G401 (cell line): Measurements from ENCODE around the gene SLC7A10. TPM values are rescaled to one million over a fixed set of nuclear protein-coding genes. Genes with fewer than 3 reads are reported as not detected.
"Not testable (repeated sequence)": the region's sequence is repeated elsewhere in the genome, so short reads cannot be mapped to it uniquely, and the experiment has no call there.

Experiments
- DNase-seq: peaks from one replicate; pipeline ENCODE4 v3.0.0-alpha.2; 2015; ENCODE audit warnings: low spot score
- in situ Hi-C: cut with HindIII; loops from 2 replicates; pipeline ENCODE4 v1.10.0; 2016; ENCODE audit warnings: low sequenced_read_pairs, mixed read lengths
- total RNA-seq: library from RNA; depleted of rRNA; stranded (reverse); fragments of >200 nt; shearing (Covaris generic); gene quantifications from 2 replicates; pipeline ENCODE4 v1.2.3, GENCODE V29; 2014

Gene SLC7A10
- total RNA-seq, 1 experiment from 2014 or later, result not detected

DNA sequence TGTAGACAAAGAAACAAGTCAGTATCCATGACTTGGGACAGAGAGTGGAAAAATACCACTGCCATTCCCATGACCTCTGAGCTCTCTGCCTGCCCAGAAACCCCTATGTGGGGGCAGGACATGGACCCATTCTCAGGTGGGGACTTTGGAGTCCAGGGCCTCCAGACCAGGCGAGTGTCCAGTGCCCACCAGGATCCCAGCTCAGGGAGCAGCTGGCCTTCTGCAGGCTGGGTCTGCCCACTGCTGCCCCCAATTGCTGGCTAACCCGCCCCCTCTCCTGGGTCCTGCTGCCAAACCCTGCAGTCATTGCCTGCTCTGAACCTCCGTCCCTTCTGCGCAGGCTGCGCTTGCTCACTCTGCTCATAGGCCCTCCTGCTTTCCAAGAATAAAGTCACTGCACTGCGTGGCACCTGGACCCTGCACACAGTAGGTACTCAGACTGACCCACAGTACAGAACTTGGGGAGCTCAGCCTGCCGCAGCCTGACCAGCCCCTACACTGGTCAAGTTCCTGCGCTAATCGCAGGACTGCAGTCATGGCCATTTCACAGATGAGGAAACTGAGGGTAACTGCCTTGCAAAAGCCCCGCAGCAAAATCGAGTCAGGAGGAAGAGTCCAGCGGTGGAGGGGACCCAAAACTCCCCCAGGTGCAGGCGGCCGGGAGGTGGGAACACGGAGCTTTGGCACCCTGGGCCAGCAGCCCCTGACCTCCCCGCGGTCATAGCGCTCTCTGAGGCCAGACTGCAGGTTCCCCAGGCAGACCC is 774 bp downstream of the SLC7A10 start:
- DNase-seq, result no peak
- in situ Hi-C loops, result no loop called here

- DNase-seq, in situ Hi-C loops: not testable (repeated sequence)
These were observed 3.4 kb downstream of the SLC7A10 start for GRCh38 chr19:33222255-33222654.

GRCh38 chr19:33221638-33222037 is 4.0 kb downstream of the SLC7A10 start:
- in situ Hi-C loops, result no loop called here
- no peak for DNase-seq

GRCh38 chr19:33220735-33221134 is 4.9 kb downstream of the SLC7A10 start:
- in situ Hi-C loops, result no loop called here
- no peak for DNase-seq

DNA sequence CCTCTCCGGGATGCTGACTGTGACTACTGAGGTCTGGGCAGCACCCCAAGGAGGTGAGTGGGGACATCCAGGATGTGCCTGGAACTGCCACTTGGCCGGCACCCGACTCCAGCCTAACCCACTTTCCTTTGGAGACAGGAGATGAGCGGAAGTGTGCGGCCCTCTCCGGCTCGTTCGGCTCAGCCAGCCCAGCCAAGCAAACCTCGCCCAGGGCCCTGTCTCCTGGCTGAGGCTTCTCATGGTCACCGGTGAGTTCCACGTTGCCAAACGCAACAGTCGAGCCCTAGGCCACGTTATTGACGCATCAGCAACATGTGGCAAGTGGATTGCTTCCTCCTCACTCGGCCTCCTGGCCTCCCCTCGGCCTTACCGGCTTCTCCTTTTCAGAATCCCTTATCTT is 5.5 kb downstream of the SLC7A10 start:
- in situ Hi-C loops, result no loop called here
- no peak for DNase-seq

- no peak for DNase-seq
- in situ Hi-C loops, result no loop called here
These were observed 6.3 kb downstream of the SLC7A10 start for GRCh38 chr19:33219261-33219815.

- no peak for DNase-seq
- in situ Hi-C loops, result no loop called here
These were observed 7.8 kb downstream of the SLC7A10 start for GRCh38 chr19:33217881-33218280.

DNA sequence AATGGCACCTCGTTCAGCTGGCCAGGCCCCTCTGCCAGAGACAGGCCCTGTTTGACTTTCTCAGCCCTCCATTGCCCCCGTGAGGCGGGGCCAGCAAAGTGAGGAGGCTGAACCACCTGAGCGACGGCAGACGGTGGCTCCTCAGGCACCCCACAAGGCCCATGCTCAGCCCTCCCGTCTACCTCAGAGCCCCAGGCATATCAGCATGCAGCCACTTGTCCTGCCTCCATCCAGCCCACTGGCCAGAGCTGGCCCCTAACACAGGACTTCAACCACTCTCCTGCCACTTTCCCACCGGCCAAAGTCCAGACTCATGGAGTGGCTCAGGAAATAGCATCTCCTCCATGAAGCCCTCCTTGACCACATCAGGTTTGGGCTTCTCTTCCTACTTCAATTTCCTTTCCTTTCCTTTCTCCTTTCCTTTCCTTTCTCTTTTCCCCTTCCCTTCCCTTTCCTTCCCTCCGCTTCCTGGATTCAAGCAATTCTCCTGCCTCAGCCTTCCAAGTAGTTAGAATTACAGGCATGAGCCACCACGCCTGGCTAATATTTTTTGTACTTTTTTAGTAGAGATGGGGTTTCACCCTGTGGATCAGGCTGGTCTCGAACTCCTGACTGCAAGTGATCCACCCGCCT is 9.3 kb downstream of the SLC7A10 start:
- no peak for DNase-seq
- in situ Hi-C loops, result no loop called here

DNA sequence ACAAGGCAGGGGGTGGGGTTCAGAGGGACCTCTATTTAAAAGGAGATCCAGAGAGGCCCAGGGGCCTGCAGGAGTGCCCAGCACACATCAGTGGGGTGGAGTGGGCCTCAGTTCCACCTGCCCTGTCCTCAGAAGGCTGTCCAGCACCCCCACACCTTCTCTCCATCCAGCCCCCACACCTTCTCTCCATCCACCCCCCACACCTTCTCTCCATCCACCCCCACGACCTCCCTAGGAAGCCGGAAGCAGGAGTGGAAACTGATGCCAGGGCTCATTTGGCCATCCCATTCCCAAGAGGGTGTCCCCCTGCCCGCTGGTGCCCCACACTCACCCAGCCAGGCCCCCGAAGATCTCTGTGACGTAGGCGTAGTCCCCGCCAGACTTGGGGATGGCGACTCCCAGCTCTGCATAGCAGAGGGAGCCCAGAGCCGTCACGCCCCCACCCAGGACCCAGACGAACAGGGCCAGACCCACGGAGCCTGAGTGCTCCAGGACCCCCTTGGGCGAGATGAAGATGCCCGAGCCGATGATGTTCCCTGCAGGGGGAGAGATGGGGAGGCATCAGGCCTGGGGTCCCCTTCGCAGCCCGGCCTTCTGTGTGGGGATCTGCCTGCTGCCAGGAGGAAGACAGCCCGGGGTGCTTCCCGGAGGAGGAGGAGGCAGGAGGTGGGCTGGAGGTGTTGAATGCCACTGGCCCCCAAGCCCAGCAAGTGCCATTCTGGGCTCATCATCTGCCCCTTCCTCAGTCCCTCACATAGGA is 10.0 kb downstream of the SLC7A10 start:
- DNase-seq, result no peak
- in situ Hi-C loops, result no loop called here

- DNase-seq, result peak; percentile 17
These were observed 11.1 kb downstream of the SLC7A10 start for GRCh38 chr19:33214596-33214995.

GRCh38 chr19:33212436-33213172 is 13.0 kb downstream of the SLC7A10 start:
- in situ Hi-C loops, result no loop called here

More at GRCh38 chr19:33214596-33214995, 11.1 kb downstream of the SLC7A10 start:
- in situ Hi-C loops, result no loop called here

GRCh38 chr19:33211794-33212435 is 13.7 kb downstream of the SLC7A10 start:
- in situ Hi-C loops, result no loop called here
- DNase-seq, result no peak

More at GRCh38 chr19:33212436-33213172, 13.0 kb downstream of the SLC7A10 start:
- no peak for DNase-seq

DNA sequence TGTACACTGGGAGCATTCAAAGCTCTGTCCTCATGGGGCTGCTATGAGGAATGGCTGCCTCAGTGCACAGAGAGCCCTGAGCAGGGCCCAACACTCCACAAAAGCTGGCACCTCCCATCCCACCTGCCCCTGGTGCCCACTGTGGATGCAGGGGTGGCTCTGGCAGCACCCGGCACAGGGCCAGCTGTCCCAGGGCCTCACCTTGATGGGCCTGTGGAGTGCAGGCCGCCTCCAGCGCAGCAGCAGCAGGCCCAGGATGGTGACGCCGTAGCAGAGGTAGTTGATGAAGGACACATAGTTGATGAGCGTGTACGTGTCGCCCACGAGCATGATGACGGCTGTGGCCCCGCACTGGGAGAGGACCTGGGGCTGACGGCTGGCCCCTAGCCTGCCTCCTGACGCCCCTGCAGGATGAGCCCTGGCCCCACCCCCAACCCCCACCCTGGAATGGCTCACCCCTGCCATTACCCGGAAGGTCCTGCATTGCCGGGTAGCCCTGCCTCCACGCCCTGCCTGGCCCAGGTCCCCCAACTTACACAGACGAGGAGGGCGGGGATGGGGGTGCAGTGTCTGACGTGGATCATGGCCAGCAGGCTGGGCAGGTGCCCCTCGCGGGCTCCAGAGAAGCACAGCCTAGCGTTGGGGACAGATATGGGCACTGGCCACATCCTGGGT is 15.2 kb downstream of the SLC7A10 start:
- in situ Hi-C loops, result no loop called here
- no peak for DNase-seq

- DNase-seq, in situ Hi-C loops: not testable (repeated sequence)
These were observed 15.8 kb downstream of the SLC7A10 start for GRCh38 chr19:33209850-33210230.

DNA sequence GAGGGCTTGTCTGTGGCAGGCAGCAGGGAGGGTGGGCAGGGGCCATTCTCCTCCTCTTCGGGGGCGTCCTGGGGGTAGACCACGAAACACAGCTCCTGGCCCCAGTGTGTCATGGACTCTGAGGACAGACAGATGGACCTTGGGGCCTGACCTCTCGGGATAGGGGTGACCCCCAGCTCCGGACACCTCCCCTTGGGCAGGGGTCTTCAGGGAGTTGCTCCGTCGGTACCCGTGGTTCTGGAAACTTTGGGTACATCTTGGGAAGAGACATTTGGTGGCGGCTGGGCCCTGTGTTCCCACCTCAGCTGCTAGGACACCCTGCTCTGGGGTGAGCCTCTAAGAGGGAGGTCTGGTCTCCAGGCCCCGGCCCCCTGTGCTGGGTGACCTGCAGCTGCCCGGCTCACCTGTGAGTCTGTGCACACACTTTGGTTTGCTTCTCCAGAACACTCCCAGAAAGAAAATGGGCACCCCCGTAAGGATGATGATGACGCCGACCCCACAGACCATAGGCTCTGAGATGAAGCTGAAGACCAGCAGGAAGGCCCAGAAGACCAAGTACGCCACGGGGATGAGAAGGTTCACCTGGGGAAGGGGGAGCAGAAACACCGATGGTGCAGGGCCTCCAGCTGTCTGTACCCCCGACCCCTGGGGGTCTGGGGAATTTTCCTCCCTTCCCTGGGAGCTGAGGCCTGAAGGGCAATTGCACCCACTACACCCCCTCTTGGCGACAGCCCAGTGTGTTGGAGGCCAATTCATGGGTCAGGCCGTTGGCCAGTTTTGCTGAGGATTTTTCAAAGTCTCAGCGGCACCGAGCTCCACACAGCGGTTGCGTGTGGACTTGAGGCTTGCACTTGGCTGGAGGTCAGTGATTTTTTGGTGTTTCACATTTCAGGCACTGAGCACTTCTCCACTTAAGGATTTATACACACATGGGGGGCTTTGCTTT is 16.5 kb downstream of the SLC7A10 start:
- in situ Hi-C loops, result no loop called here
- DNase-seq, result peak; percentile 5

DNA sequence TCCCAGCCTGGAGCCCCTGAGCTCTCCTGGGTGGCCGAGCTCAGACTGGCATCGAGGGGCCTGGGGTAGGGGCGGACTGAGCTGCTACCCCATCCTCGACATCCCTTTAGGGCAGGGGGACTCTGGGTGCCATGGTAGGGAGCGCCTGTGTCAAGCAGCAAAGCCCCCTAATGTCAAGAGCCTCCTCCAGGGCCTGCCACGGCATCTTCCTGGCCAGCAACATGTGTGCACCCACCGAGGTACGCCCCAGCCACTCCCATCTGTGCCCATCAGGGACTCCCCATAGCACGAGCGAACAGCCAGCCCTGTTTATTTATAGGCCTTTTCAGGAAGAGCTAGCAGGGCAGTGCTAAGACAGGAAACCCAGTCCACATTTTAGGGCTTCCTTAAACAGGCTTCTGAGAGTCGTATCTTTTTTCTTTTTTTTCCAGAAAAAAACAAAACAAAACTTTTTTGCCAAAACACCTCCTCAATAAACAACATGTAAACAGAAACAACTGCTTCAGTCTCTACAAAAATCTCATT is 17.2 kb downstream of the SLC7A10 start:
- no peak for DNase-seq

GRCh38 chr19:33207903-33208302 is 17.7 kb downstream of the SLC7A10 start:
- no peak for DNase-seq
- in situ Hi-C loops, result no loop called here

More for the DNA sequence above, 17.2 kb downstream of the SLC7A10 start:
- in situ Hi-C loops, result no loop called here
